ENCODE data around the gene SGMS1. TPM values are rescaled to one million over a fixed set of nuclear protein-coding genes. Genes with fewer than 3 reads are reported as not detected.

The SGMS1 gene
- total RNA-seq, 1 donor from 2014 or later = 25.6 TPM

DNA sequence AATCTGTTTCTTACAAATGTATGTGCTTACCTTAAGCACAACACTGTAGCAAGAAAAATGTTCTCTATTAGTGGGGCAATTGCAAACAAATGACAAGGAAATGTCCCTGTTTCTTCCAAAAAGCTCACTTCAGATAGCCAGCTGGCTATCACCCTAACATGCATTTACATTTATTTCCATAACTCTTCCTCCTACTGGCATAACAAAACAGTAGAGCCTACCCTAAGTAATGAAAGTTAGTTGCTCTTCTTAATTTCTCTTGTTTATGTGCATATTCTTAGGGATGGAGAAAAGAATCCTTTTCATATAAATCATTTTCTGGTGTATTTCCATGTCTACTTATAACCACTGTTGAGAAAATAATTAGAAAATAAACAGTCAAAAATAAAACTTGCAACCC, 100.4 kb downstream of the SGMS1 start:
- Histone ChIP-seq H4K20me1 (ENCODE audit: insufficient read depth, low read length) (peaks cover 2% of the 10 kb centered on the region), H3K79me2 (ENCODE audit: insufficient read depth, low read length) (no peaks in the 10 kb centered on the region), H3K9me3 (ENCODE audit: insufficient read depth, low read depth, low read length) (no peaks in the 10 kb centered on the region), H3K27me3 (ENCODE audit: insufficient read depth, low read length) (no peaks in the 10 kb centered on the region), H3K4me3 (ENCODE audit: insufficient read depth, low read depth, low read length) (no peak overlapping the region), H3K36me3 (ENCODE audit: insufficient read depth, low read length) (no peaks in the 10 kb centered on the region), H3K4me2 (ENCODE audit: low read length) (no peak overlapping the region), H3K27ac (ENCODE audit: low read depth, low read length) (no peak overlapping the region), H2AFZ (ENCODE audit: low read depth, low read length) (no peak overlapping the region), H3K4me1 (ENCODE audit: insufficient read depth, low read length) (no peaks in the 10 kb centered on the region), H3K9ac (ENCODE audit: low read length) (no peak overlapping the region)
- Mint-ChIP-seq H3K4me3 (ENCODE audit: unreplicated experiment) (no peak overlapping the region), H3K36me3 (ENCODE audit: low read depth, unreplicated experiment) (no peaks in the 10 kb centered on the region), H3K27me3 (ENCODE audit: low read depth, unreplicated experiment) (no peaks in the 10 kb centered on the region), H3K4me1 (ENCODE audit: low read depth, unreplicated experiment) (peaks cover 4% of the 10 kb centered on the region), H3K9me3 (ENCODE audit: unreplicated experiment) (no peaks in the 10 kb centered on the region), H3K27ac (ENCODE audit: unreplicated experiment) (no peak overlapping the region)
- FAIRE-seq (no peak), DNase-seq (ENCODE audit: low read depth) (no peak)
- TF ChIP-seq EZH2 (IDR thresholded peaks at IDR 0.05; ENCODE audit: insufficient read depth, low read length) = no peak
- TF ChIP-seq, protein P1, sequence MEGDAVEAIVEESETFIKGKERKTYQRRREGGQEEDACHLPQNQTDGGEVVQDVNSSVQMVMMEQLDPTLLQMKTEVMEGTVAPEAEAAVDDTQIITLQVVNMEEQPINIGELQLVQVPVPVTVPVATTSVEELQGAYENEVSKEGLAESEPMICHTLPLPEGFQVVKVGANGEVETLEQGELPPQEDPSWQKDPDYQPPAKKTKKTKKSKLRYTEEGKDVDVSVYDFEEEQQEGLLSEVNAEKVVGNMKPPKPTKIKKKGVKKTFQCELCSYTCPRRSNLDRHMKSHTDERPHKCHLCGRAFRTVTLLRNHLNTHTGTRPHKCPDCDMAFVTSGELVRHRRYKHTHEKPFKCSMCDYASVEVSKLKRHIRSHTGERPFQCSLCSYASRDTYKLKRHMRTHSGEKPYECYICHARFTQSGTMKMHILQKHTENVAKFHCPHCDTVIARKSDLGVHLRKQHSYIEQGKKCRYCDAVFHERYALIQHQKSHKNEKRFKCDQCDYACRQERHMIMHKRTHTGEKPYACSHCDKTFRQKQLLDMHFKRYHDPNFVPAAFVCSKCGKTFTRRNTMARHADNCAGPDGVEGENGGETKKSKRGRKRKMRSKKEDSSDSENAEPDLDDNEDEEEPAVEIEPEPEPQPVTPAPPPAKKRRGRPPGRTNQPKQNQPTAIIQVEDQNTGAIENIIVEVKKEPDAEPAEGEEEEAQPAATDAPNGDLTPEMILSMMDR (IDR thresholded peaks at IDR 0.05; ENCODE audit: insufficient read depth, low read depth, low read length) = no peak

DNA sequence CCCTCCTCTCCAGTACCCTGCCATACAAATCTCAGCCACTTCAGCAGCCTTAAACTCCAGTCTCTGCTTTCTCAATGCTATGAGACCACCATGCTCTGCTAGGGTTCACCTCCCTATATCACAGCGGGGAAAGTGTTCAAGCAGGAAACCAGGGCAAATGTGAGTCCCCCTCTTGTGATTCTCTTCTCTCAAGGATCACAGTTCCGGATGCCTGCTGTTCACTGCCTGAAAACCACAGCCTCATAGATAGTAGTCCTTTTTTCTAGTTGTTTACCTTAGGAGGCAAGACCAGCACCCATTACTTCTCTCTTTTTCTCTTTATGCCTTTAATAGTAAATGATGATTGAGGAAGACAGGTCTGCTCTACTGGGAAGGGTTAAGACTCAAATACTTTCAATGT, 100.8 kb downstream of the SGMS1 start:
- no peaks in the 10 kb centered on the region for H3K9me3 Mint-ChIP-seq (ENCODE audit: unreplicated experiment)
- no peak overlapping the region for H3K4me2 ChIP-seq (ENCODE audit: low read length)
- no peak overlapping the region for H3K9ac ChIP-seq (ENCODE audit: low read length)
- H3K27me3 Mint-ChIP-seq (ENCODE audit: low read depth, unreplicated experiment) = no peaks in the 10 kb centered on the region
- no peaks in the 10 kb centered on the region for H3K4me1 ChIP-seq (ENCODE audit: insufficient read depth, low read length)
- H3K27ac ChIP-seq (ENCODE audit: low read depth, low read length) = no peak overlapping the region
- H3K27ac Mint-ChIP-seq (ENCODE audit: unreplicated experiment) = no peak overlapping the region
- H3K4me3 Mint-ChIP-seq (ENCODE audit: unreplicated experiment) = no peak overlapping the region
- no peak overlapping the region for H2AFZ ChIP-seq (ENCODE audit: low read depth, low read length)
- H3K36me3 Mint-ChIP-seq (ENCODE audit: low read depth, unreplicated experiment) = no peaks in the 10 kb centered on the region
- TF ChIP-seq EZH2 (IDR thresholded peaks at IDR 0.05; ENCODE audit: insufficient read depth, low read length) = no peak
- TF ChIP-seq, protein P1 (IDR thresholded peaks at IDR 0.05; ENCODE audit: insufficient read depth, low read depth, low read length) = no peak
- H3K36me3 ChIP-seq (ENCODE audit: insufficient read depth, low read length) = no peaks in the 10 kb centered on the region
- FAIRE-seq (no peak), DNase-seq (ENCODE audit: low read depth) (no peak)
- H3K79me2 ChIP-seq (ENCODE audit: insufficient read depth, low read length) = no peaks in the 10 kb centered on the region
- H3K4me3 ChIP-seq (ENCODE audit: insufficient read depth, low read depth, low read length) = no peak overlapping the region
- H3K9me3 ChIP-seq (ENCODE audit: insufficient read depth, low read depth, low read length) = no peaks in the 10 kb centered on the region
- H3K27me3 ChIP-seq (ENCODE audit: insufficient read depth, low read length) = no peaks in the 10 kb centered on the region
- H4K20me1 ChIP-seq (ENCODE audit: insufficient read depth, low read length) = no peaks in the 10 kb centered on the region
- H3K4me1 Mint-ChIP-seq (ENCODE audit: low read depth, unreplicated experiment) = peaks cover 4% of the 10 kb centered on the region

GRCh38 chr10:50520115-50520514, 103.6 kb downstream of the SGMS1 start:
- Mint-ChIP-seq H3K27me3 (ENCODE audit: low read depth, unreplicated experiment) (no peaks in the 10 kb centered on the region), H3K4me3 (ENCODE audit: unreplicated experiment) (no peak overlapping the region), H3K4me1 (ENCODE audit: low read depth, unreplicated experiment) (peaks cover 4% of the 10 kb centered on the region), H3K27ac (ENCODE audit: unreplicated experiment) (no peak overlapping the region), H3K36me3 (ENCODE audit: low read depth, unreplicated experiment) (no peaks in the 10 kb centered on the region), H3K9me3 (ENCODE audit: unreplicated experiment) (no peaks in the 10 kb centered on the region)
- H3K4me1 ChIP-seq (ENCODE audit: insufficient read depth, low read length) = no peaks in the 10 kb centered on the region
- no peak for TF ChIP-seq EZH2 (IDR thresholded peaks at IDR 0.05; ENCODE audit: insufficient read depth, low read length)
- TF ChIP-seq, protein P1 (IDR thresholded peaks at IDR 0.05; ENCODE audit: insufficient read depth, low read depth, low read length) = no peak
- no peaks in the 10 kb centered on the region for H4K20me1 ChIP-seq (ENCODE audit: insufficient read depth, low read length)
- no peaks in the 10 kb centered on the region for H3K9me3 ChIP-seq (ENCODE audit: insufficient read depth, low read depth, low read length)
- no peak for DNase-seq (ENCODE audit: low read depth)
- no peaks in the 10 kb centered on the region for H3K79me2 ChIP-seq (ENCODE audit: insufficient read depth, low read length)
- H3K27ac ChIP-seq (ENCODE audit: low read depth, low read length) = no peak overlapping the region
- no peak overlapping the region for H3K9ac ChIP-seq (ENCODE audit: low read length)
- no peak overlapping the region for H3K4me2 ChIP-seq (ENCODE audit: low read length)
- no peaks in the 10 kb centered on the region for H3K27me3 ChIP-seq (ENCODE audit: insufficient read depth, low read length)
- H3K36me3 ChIP-seq (ENCODE audit: insufficient read depth, low read length) = no peaks in the 10 kb centered on the region
- no peak for FAIRE-seq
- H3K4me3 ChIP-seq (ENCODE audit: insufficient read depth, low read depth, low read length) = no peak overlapping the region
- no peak overlapping the region for H2AFZ ChIP-seq (ENCODE audit: low read depth, low read length)
